CD4-positive, CD25-positive, alpha-beta regulatory T cell (primary cell): Measurements from ENCODE around the gene TRAF6. TPM values are rescaled to one million over a fixed set of nuclear protein-coding genes. Genes with fewer than 3 reads are reported as not detected.

Experiments used
- ATAC-seq, 2 donors: fragments of 150-1000 bp; cut with Tn5 transposase; one replicate each; pipeline ENCODE4 v1.10.0; 2021; ENCODE audit warnings: low read depth in 2 of 2, moderate number of reproducible peaks in 2 of 2, moderate library complexity in 1 of 2
- DNase-seq, 3 donors: peaks; one replicate each; pipeline versions ENCODE4 v3.0.0 to v3.0.0-alpha.2; 2012 to 2022; ENCODE audit warnings: mixed read lengths in 1 of 3
- H3K27ac ChIP-seq: one replicate; pipeline ENCODE4 v1.7.0; 2013; ENCODE audit warnings: mild to moderate bottlenecking, low read length; ENCODE audit not compliant: insufficient read depth, poor library complexity, severe bottlenecking
- H3K27me3 ChIP-seq: one replicate; pipeline ENCODE4 v1.7.0; 2013; ENCODE audit warnings: low read length; ENCODE audit not compliant: control insufficient read depth, insufficient read depth
- H3K36me3 ChIP-seq: one replicate; pipeline ENCODE4 v1.7.0; 2013; ENCODE audit warnings: mild to moderate bottlenecking, low read length, moderate library complexity; ENCODE audit not compliant: control insufficient read depth, insufficient read depth
- H3K4me1 ChIP-seq: 2 replicates; pipeline ENCODE4 v1.7.0; 2013; ENCODE audit warnings: mild to moderate bottlenecking, low read length; ENCODE audit not compliant: insufficient read depth, control insufficient read depth, poor library complexity, severe bottlenecking
- H3K4me3 ChIP-seq: one replicate; pipeline ENCODE4 v1.7.0; 2013; ENCODE audit warnings: low read depth, mild to moderate bottlenecking, low read length, moderate library complexity
- H3K9me3 ChIP-seq, 2 experiments: 1 replicate in 1 of 2; 2 replicates in 1 of 2; pipeline ENCODE4 v1.7.0; 2013; ENCODE audit warnings: low read length in 2 of 2, mild to moderate bottlenecking in 1 of 2, moderate library complexity in 1 of 2; ENCODE audit not compliant: control insufficient read depth in 2 of 2
- H3K27ac Mint-ChIP-seq, 3 donors: one replicate each; pipeline ENCODE4 v1.8.0; 2020 to 2022; ENCODE audit warnings: mild to moderate bottlenecking in 3 of 3, mixed read lengths in 3 of 3, moderate library complexity in 2 of 3
- H3K27me3 Mint-ChIP-seq: one replicate; pipeline ENCODE4 v1.8.0; 2022; ENCODE audit warnings: mild to moderate bottlenecking, mixed read lengths
- H3K36me3 Mint-ChIP-seq: one replicate; pipeline ENCODE4 v1.8.0; 2020; ENCODE audit warnings: mixed read lengths
- H3K4me1 Mint-ChIP-seq, 4 donors: one replicate each; pipeline ENCODE4 v1.8.0; 2020 to 2022; ENCODE audit warnings: mixed read lengths in 4 of 4, mild to moderate bottlenecking in 1 of 4
- H3K4me3 Mint-ChIP-seq, 4 donors: one replicate each; pipeline ENCODE4 v1.8.0; 2020 to 2022; ENCODE audit warnings: mild to moderate bottlenecking in 4 of 4, mixed read lengths in 4 of 4, moderate library complexity in 3 of 4
- H3K9me3 Mint-ChIP-seq, 7 donors: one replicate each; pipeline ENCODE4 v1.8.0; 2020 to 2022; ENCODE audit warnings: mixed read lengths in 7 of 7, mild to moderate bottlenecking in 3 of 7, moderate library complexity in 2 of 7
- polyA plus RNA-seq, 4 donors: library from polyadenylated mRNA; unstranded; fragments of 300-500 nt; fragmentation: Illumina TruSeq; gene quantifications; one replicate each; pipeline ENCODE4 v1.2.3, GENCODE V29; 2021
- total RNA-seq: library from RNA; stranded (reverse); gene quantifications from one replicate; pipeline ENCODE4 v1.2.3, GENCODE V29; 2022

TRAF6 gene
- total and polyA plus RNA-seq, 5 donors from 2014 or later, result 6.3 to 29.7 (median 10.6) TPM

DNA sequence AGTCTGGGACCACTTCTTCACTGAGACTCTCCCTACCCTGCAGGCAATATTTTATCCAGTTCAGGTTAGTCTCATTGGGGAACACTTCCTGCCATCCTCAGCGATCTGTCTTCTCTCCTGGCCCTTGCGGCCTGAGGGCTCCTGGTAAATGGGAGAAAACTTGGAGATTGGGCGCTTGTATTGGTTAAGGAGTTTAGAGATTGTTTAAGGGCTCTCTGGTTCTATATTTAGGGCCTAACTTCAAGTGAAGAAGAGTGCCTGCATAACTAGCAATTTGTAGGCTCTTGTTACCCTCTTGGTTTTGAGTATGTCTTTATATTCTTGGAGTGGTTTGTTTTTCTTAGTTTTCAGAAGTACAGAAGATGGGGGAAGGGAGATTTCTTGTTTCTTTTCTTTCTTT, 72.7 kb downstream of the TRAF6 start:
- H3K27me3 Mint-ChIP-seq, result no peaks in the 10 kb centered on the region
- no peak overlapping the region for H3K4me3 ChIP-seq
- DNase-seq (no peak), ATAC-seq (no peak)
- H3K4me1 Mint-ChIP-seq, result no peaks in the 10 kb centered on the region
- no peak overlapping the region for H3K4me3 Mint-ChIP-seq
- H3K9me3 Mint-ChIP-seq, result peaks cover 0 to 5% (median 2%) of the 10 kb centered on the region in 7 donors
- H3K4me1 ChIP-seq, result no peaks in the 10 kb centered on the region
- H3K9me3 ChIP-seq, result peaks cover 0 to 4% of the 10 kb centered on the region in 2 experiments
- no peaks in the 10 kb centered on the region for H3K36me3 Mint-ChIP-seq
- no peak overlapping the region for H3K27ac ChIP-seq
- H3K36me3 ChIP-seq, result no peaks in the 10 kb centered on the region
- peaks cover 2% of the 10 kb centered on the region for H3K27me3 ChIP-seq
- H3K27ac Mint-ChIP-seq, result no peak overlapping the region

Other genes starting within 250 kb of the TRAF6 start
- gene COMMD9, start 220.8 kb downstream of the TRAF6 start, total RNA-seq, result 40.2 TPM
- 100 to 1,000 TPM in 1 of 4 donors, 10 to 100 TPM in 3; 72.6 to 124 (median 82.8) TPM for gene COMMD9, start 220.8 kb downstream of the TRAF6 start, polyA plus RNA-seq
- 15.1 TPM for gene PRR5L, start 214.0 kb downstream of the TRAF6 start, total RNA-seq
- gene PRR5L, start 214.0 kb downstream of the TRAF6 start, polyA plus RNA-seq, result 1 to 10 TPM in 1 of 4 donors, under 1 TPM in 2, not detected in 1; 0.76 to 1.3 (median 0.89) TPM
- gene RAG1, start 57.7 kb upstream of the TRAF6 start, total RNA-seq, result 0.05 TPM
- gene RAG1, start 57.7 kb upstream of the TRAF6 start, polyA plus RNA-seq, result 1 to 10 TPM in 1 of 4 donors, under 1 TPM in 1, not detected in 2; 0.16 to 2.3 TPM
- not detected for gene IFTAP, start 84.2 kb upstream of the TRAF6 start, total RNA-seq
- 1 to 10 TPM in 3 of 4 donors, under 1 TPM in 1; 0.71 to 3.8 (median 2.5) TPM for gene IFTAP, start 84.2 kb upstream of the TRAF6 start, polyA plus RNA-seq
- gene RAG2, start 88.0 kb upstream of the TRAF6 start, total RNA-seq, result not detected
- gene RAG2, start 88.0 kb upstream of the TRAF6 start, polyA plus RNA-seq, result not detected